Endothelial cell (in vitro differentiated cells): ENCODE data around the gene LRRC55. TPM values are rescaled to one million over a fixed set of nuclear protein-coding genes. Genes with fewer than 3 reads are reported as not detected.

Source experiments
- DNase-seq: peaks from one replicate; pipeline ENCODE4 v3.0.0; 2021; ENCODE audit warnings: low spot score
- H3K27ac Mint-ChIP-seq: one replicate; pipeline ENCODE4 v1.8.0; 2021; ENCODE audit warnings: mixed read lengths, inconsistent platforms; ENCODE audit not compliant: unreplicated experiment
- H3K27me3 Mint-ChIP-seq: one replicate; pipeline ENCODE4 v1.8.0; 2021; ENCODE audit warnings: mild to moderate bottlenecking, moderate library complexity, mixed read lengths, inconsistent platforms; ENCODE audit not compliant: unreplicated experiment
- H3K36me3 Mint-ChIP-seq: one replicate; pipeline ENCODE4 v1.8.0; 2021; ENCODE audit warnings: mild to moderate bottlenecking, low read depth, mixed read lengths, inconsistent platforms; ENCODE audit not compliant: unreplicated experiment
- H3K4me1 Mint-ChIP-seq: one replicate; pipeline ENCODE4 v1.8.0; 2021; ENCODE audit warnings: mild to moderate bottlenecking, mixed read lengths, inconsistent platforms; ENCODE audit not compliant: unreplicated experiment
- H3K4me3 Mint-ChIP-seq: one replicate; pipeline ENCODE4 v1.8.0; 2021; ENCODE audit warnings: mild to moderate bottlenecking, mixed read lengths, inconsistent platforms; ENCODE audit not compliant: unreplicated experiment
- H3K9me3 Mint-ChIP-seq: one replicate; pipeline ENCODE4 v1.8.0; 2021; ENCODE audit warnings: mixed read lengths, inconsistent platforms; ENCODE audit not compliant: unreplicated experiment
- CTCF ChIP-seq: fragments of 200-600 bp; sonication (generic); IDR thresholded peaks from one replicate; pipeline ENCODE4 v1.5.0; 2021; ENCODE audit warnings: antibody characterized with exemption; ENCODE audit not compliant: unreplicated experiment
- total RNA-seq: library from RNA; stranded (reverse); fragmentation: NEBNext Ultra II Directional; extraction: Animal tissue kit (Norgen Biotek cat#: 25700); gene quantifications from one replicate; pipeline ENCODE4 v1.2.1, GENCODE V29; 2021; ENCODE audit not compliant: unreplicated experiment

The LRRC55 gene
- total RNA-seq, 1 donor from 2014 or later: 4.7 TPM

- H3K27ac Mint-ChIP-seq: no peak overlapping the region
- no peak for TF ChIP-seq CTCF
- H3K9me3 Mint-ChIP-seq: no peaks in the 10 kb centered on the region
- peaks cover 7% of the 10 kb centered on the region for H3K4me1 Mint-ChIP-seq
- H3K27me3 Mint-ChIP-seq: peaks cover 3% of the 10 kb centered on the region
- no peaks in the 10 kb centered on the region for H3K36me3 Mint-ChIP-seq
- no peak for DNase-seq
- no peak overlapping the region for H3K4me3 Mint-ChIP-seq
Measured at GRCh38 chr11:57158599-57158998, 23.2 kb upstream of the LRRC55 start.

GRCh38 chr11:57160665-57161064, 21.1 kb upstream of the LRRC55 start:
- Mint-ChIP-seq H3K36me3 (no peaks in the 10 kb centered on the region), H3K27ac (no peak overlapping the region)

GRCh38 chr11:57161351-57161750, 20.4 kb upstream of the LRRC55 start:
- H3K27me3 Mint-ChIP-seq: peaks cover 4% of the 10 kb centered on the region
- DNase-seq: no peak
- no peaks in the 10 kb centered on the region for H3K36me3 Mint-ChIP-seq
- H3K4me1 Mint-ChIP-seq: peaks cover 4% of the 10 kb centered on the region
- no peaks in the 10 kb centered on the region for H3K9me3 Mint-ChIP-seq
- no peak overlapping the region for H3K27ac Mint-ChIP-seq
- no peak for TF ChIP-seq CTCF
- H3K4me3 Mint-ChIP-seq: no peak overlapping the region

More at GRCh38 chr11:57160665-57161064, 21.1 kb upstream of the LRRC55 start:
- DNase-seq: no peak
- Mint-ChIP-seq H3K27me3 (peaks cover 4% of the 10 kb centered on the region), H3K4me3 (no peak overlapping the region), H3K9me3 (no peaks in the 10 kb centered on the region), H3K4me1 (peaks cover 9% of the 10 kb centered on the region)
- TF ChIP-seq CTCF: no peak

- Mint-ChIP-seq H3K9me3 (no peaks in the 10 kb centered on the region), H3K27ac (no peak overlapping the region), H3K4me1 (peaks cover 2% of the 10 kb centered on the region), H3K4me3 (no peak overlapping the region), H3K27me3 (peaks cover 4% of the 10 kb centered on the region), H3K36me3 (no peaks in the 10 kb centered on the region)
- no peak for DNase-seq
- TF ChIP-seq CTCF: no peak
Measured at GRCh38 chr11:57162179-57162898, 19.4 kb upstream of the LRRC55 start.

GRCh38 chr11:57163160-57163868, 18.4 kb upstream of the LRRC55 start:
- Mint-ChIP-seq H3K4me1 (peaks cover 2% of the 10 kb centered on the region), H3K9me3 (no peaks in the 10 kb centered on the region), H3K27me3 (peaks cover 6% of the 10 kb centered on the region), H3K27ac (no peak overlapping the region), H3K36me3 (peaks cover 1% of the 10 kb centered on the region), H3K4me3 (no peak overlapping the region)
- TF ChIP-seq CTCF: no peak
- no peak for DNase-seq
